HG02588 (cell line): Measurements from ENCODE around the gene TPBGL.

ENCODE experiments used
- ATAC-seq: cut with Tn5 transposase; IDR thresholded peaks from one replicate; pipeline ENCODE4 v1.9.1; 2021; ENCODE audit warnings: mild to moderate bottlenecking, moderate library complexity; ENCODE audit not compliant: unreplicated experiment

The TPBGL gene

DNA sequence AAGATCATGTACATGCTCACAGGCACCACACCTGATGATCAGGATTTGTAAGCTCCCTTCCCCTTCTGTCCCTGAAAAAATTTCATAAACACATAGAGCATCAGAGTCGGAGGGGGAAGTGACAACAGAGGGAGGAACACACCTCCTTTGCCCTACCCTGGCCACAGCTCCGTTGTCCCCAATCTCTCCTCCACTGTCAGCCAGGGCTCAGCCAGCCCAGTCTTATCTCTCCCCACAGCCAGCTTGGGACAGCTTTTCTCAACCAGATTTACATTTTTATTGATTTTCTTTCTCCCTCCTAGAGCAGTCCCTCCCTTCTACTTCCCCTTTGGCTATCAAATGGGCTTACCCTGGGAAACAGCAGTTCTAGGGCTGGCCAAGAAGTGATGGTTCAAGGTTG, 32.1 kb upstream of the TPBGL start:
- no peak for ATAC-seq

DNA sequence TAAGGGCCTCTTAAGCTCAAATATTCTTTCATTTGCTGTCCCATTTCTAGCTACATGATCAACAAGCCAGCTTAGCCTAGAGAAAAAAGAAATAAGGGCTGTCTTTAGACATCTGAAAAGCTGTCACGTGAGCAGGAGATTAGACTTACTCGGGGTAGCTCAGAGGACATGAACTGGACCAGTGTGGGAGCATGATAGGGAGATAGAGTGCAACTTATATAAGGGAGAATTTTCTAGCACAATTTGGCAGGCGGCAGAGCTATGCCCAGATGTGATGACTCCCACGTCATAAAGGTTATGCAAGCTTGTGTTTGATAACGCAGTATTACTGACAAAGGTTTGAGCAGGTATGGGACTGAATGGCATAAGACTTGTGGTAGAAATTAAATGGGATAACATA, 28.2 kb upstream of the TPBGL start:
- no peak for ATAC-seq

DNA sequence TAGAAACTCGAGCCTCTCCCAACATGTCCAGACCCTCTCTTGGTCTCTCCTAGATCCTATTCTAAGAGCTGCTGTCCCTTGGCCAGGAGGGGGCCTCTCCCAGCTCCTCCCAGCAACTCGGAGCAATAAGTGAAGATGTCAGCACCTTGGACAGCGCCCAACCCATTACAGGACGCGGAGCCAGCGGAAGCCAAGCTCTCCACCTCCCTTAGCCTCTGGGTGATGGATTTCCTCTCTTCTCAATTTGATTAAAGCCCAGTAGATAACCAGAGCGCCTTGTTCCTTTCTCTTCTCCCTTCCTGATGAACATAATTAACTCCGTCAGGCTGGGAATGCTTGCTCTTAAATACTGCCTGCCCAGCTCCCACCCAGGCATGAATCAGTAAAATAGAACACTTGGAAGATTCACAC, 26.2 kb upstream of the TPBGL start:
- no peak for ATAC-seq

DNA sequence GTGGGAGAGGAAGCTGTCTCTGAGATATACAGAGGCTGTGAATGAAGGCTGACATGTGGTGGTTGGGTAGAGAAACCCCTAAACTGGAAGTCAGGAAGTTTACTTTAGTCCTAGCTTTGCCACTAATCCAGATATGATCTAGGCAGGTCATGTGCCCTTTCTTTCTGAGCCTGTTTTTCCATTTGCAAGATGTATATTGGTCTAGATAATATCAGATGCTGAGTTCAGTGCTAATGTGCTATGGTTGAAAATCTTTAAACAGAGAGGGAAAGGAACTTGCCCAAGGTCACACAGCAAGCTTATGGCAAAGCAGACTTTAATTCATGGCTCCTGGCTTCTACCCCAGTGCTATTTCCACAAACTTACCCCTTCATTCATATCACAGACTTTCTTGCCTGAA, 25.7 kb upstream of the TPBGL start:
- no peak for ATAC-seq

DNA sequence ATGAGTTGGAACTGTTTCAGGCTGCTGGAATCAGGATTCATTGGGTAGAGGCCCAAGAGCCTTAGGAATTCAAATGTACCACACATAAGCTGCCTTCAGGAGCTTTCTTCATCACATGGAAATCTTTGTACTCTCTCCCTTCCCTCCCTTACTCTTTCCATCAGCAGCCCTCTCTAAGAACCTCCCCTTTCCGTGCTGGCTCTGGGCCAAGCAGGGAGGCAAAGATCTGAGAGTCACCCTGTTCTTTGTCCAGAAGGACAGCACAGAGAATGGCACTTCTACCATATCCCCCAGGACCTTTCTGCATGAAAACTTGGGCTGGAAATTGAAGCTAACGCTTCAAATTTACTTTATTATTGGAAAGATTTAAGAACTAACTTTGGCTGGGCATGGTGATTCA, 20.7 kb upstream of the TPBGL start:
- ATAC-seq, result no peak

DNA sequence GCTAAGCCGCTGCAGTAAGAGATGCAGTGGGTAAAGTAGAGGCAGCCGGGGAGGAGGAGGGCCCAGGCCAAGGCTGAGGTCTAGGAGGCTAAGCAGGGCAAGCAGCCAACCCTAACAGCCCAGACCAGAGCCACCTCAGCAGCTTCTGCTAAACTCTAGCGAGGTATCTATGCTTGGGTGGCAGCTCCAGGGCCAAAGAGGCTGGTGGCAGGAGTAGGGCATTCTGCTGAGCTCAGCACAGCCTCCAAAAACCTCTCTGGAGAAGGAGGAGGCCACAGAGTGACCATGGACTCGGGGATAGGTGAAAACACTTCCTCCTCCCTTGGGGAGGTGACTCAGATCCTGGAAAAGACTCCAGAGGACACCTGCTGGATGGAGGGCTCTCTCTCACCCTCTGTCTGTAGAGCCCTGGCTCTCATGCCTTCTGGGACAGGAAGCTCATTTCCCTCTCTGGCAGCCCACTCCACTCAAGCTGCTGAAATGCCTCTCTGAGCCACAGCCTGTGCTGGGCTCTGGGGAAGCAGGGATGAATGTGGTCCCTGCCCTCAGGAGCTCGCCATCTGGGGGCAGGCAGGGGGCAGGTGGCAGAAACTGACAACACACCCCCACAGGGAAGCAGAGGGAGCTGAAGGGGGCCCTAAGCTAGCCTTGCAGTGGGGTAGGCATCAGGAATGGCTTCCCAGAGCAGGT, 16.5 kb upstream of the TPBGL start:
- no peak for ATAC-seq

DNA sequence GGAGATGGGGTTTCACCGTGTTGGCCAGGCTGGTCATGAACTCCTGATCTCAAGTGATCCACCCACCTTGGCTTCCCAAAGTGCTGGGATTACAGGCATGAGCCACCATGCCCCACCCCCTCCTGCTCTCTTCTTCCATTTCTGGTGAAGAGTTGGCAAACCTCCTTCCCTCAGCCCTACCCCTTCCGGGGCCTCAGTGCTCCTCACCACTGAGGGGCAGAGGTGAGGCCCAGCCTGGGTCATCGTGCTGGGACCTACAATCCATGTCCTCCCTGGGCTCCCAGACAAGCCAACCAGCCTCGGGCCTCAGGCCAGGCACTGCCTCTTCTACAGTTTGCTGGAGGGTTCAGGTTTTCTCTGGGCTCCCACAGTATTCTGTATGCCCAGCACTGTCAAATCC, 14.8 kb upstream of the TPBGL start:
- ATAC-seq, result no peak

DNA sequence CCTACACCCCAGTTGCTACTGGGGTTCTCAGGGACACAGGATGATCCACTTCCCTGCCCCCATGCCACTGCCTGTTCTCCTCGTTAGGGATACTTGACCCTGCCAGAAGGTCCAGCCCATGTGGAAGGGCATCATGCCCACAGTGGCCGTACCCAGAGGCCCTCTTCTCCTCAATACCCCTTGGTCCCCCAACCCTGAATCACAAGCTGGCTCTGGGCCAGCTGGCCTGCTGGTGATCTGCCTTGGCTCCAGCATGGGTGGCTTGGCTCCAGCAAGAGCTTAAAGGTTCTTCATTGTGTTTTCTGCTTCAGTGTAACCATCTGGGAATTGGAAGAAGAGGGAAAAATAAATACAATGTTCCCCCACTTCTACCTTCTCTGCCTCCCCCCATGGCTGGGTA, 11.1 kb upstream of the TPBGL start:
- no peak for ATAC-seq

DNA sequence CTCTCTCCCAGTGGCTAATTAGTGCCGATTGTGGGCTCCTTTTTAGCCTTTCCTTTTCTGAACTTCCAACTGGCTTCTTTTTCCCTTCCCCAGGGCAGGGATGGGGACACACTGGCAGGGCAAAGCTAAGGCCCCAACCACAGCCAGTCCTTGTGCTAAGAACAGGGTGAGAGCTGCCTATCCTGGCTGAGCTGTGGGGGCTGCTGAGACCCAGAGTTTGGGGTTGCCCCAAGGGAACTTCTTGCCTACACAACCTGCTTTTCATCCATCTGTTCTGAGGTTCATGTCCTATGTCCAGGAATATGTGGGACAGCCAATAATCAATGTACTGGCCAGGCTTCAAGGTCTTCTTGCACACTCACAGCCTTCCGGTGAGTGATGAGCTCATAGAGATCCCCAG, 10.0 kb upstream of the TPBGL start:
- no peak for ATAC-seq

DNA sequence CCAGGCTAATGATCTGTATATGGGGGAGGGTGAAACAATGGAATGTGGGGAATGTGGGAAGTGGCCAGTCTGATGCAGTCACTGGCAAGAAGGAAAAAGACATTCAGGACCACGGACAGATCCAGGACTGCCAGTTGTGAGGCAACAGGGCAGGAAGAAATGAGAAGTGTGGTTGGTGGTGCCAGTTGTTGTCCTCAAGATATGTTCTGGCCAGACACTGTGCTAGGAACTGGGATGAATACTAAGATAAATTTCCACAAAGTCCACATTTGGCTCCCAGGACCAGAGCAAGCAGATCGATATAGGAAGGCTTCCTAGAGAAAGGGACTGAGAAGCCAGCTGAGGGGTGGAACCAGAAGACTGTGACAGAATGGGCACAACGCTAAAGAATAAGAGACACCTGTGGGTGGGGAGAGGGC, 6.8 kb upstream of the TPBGL start:
- ATAC-seq, result no peak

DNA sequence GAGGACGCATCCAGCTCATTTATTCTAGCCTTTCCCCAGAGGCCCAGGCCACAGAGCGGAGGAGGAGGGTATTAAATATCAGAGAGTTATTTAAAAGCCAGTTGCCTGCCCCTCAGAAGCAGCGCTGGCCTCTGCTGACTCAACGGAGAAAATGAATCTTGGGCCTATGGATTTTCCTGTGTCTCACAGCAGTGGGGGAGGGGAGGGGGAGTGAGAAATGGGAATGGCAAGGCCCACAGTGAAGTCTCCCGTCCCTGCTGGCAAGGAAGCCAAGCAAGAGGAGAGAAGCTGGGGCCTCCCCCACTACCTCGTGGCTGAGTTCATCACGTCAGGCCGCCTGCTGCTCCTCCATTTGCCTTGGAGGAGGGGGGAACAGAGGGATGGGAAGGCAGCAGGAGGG, 4.5 kb upstream of the TPBGL start:
- ATAC-seq, result no peak

DNA sequence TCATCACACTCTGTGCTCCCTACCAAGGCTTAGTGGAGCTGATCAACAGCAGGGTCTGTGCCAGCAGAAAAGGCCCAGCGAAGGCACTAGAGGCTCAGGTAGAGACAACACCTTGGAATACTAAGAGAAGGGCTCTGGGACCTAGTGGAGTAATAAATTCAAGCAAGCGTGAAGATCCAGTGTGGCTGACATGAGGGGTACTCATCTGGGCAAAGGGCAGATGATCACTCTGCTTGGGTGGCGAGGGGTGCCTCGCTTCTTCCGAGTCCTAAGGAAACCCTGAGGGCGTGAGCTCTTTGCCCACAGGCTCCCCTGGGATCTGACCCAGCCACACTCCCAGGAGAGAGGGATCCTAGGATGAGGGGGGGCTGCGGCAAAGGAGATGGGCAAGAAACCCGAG, 3.5 kb upstream of the TPBGL start:
- ATAC-seq, result no peak

DNA sequence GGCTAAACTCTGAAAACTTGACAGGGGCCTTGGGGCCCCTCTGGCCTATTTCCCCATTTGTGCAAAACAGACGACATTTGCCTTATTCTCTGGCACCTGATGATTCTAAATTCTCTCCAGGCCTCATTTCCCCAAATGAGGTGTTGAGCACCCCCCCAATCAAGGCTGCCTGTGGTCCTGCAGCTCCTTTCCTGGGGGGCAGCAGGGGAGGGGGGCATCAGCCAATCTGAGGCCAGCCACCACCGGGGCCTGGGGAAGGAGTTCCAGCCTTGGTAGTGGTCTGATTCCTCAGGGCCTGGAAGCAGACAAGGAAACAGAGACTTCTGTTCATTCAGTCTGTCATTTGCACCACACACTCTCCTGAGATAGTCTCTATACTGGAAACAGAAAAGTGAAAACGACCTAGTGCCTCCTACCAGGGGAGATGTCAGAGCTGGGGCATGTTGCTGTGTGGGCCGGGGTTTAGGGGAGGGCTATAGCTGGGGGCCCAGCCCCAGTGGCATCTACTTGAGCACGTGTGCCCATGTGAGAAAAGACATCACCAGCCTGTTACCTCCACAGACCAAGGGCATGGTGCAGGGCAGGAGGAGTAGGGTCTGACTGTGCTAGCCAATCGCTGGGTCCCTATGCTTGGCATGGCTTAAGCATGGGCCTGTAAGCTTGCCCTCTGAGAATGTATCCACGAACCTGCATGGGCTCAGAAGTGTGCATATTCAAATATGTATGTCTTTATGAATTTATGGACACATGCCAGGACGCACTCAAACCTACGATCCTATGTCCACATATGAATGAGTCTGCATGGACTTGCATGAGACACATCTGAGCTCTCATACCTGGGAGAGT, 1.8 kb upstream of the TPBGL start:
- ATAC-seq, result no peak

DNA sequence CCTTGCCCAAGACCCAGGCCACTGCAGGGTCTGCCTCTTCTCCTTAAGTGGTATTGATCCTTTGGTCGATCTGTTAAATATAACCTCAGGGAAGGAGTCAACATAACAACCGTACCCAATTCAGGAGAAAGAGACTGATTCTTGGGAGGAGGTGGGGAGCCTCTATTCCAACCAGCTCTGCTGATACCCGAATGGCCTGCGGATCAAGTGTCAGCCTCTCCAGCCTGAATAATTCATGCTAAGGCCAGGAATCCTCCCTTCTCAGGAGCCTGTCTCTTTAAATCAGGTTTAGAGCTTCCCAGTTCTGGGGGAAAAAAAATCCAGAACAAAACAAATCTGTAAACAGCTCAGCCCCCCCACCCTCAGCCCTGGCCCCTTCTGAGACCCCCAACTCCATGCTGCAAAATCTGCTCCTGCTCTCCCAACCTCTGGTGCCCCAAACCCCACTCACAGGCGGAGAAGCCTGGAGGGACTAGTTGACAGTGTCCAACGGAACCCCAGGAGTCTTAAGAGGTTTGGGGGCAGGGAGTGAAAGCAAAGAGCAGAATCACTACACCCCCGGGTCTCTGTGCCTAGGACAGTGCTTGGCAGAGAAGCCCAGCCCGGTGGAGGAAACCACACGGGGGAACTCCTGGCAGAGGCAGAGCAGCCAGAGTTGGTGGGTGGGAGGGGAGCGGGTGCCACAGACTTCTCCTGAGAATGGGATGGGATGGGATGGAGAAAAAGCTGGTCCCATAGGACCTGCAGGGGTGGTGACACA, 863 bp upstream of the TPBGL start:
- no peak for ATAC-seq

DNA sequence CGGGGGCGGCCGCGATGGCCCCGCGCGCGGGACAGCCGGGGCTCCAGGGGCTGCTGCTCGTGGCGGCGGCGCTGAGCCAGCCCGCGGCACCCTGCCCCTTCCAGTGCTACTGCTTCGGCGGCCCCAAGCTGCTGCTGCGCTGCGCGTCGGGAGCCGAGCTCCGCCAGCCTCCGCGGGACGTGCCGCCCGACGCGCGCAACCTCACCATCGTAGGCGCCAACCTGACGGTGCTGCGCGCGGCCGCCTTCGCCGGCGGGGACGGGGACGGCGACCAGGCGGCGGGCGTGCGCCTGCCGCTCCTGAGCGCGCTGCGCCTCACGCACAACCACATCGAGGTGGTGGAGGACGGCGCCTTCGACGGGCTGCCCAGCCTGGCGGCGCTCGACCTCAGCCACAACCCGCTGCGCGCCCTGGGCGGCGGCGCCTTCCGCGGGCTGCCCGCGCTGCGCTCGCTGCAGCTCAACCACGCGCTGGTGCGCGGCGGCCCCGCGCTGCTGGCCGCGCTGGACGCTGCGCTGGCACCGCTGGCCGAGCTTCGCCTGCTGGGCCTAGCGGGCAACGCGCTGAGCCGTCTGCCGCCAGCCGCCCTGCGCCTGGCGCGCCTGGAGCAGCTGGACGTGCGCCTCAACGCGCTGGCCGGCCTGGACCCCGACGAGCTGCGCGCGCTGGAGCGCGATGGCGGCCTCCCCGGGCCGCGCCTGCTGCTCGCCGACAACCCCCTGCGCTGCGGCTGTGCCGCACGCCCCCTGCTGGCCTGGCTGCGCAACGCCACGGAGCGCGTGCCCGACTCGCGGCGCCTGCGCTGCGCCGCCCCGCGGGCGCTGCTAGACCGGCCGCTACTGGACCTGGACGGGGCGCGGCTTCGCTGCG, 697 bp downstream of the TPBGL start:
- ATAC-seq, result peak; percentile 84

DNA sequence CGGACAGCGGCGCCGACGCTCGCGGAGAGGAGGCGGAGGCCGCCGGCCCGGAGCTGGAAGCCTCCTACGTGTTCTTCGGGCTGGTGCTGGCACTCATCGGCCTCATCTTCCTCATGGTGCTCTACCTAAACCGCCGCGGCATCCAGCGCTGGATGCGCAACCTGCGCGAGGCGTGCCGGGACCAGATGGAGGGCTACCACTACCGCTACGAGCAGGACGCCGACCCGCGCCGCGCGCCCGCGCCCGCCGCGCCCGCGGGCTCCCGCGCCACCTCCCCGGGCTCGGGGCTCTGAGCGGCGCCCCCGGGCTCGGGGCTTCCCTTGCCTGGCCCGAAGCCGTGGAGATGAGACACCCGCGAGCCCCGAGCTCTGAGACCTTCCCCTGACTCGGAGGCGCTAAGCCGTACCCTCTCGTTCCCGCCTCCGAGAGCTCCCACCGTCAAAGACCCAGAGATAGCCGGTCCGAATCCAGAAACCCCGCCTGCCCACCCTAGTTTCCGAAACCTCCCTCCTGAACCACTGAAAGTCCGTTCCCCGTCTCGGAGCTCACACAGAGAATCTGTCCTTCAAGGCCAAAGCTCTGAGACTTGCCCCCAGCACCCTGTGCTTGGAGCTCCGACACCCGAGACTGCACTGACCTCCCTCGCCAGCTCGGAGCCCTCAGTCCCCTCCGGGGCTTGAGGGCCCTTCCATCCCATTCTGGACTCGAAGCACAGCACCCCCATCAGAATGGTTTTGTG, 1.5 kb downstream of the TPBGL start:
- ATAC-seq, result no peak

DNA sequence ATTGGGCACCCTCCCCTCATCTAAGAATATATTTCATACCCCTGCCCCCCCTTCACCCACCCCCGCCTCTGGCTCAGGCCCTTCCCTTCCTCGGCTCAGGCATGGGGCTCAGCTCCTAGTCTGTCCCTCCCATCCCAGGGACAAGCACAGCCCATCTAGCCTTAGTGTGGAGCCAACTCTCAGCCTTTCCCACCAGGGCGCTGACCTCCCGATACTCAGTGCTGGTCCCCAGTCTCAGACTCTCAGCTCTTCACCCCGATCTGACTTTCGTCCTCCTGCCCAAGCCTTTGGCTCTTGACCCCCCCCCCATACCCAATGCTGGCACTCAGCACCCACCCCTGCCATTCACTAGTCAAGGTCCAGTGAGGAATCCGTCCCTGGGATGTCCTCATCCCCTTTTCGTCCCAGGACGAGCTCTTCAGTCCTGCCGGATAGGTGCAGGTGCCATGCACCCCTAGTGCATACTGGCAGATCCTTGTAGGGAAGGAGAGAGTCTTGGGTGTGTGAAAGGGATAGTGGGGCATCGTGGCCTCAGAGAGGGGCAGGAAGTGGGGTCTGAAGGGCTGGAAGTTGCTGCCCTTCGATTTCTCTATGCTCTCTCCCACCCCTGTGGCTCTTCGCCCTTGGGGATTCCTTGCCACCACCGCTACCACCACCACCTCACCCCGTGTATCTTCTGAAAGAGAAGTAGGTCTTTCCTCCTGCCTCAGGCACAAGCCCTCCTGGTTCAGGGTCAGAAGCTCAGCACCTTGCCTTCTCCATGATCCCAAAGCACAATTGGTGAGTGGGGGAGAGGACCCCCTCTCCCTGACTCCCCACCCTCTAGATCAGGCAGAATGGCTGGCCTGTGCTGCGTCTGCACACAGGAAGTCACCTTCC, 2.4 kb downstream of the TPBGL start:
- no peak for ATAC-seq

DNA sequence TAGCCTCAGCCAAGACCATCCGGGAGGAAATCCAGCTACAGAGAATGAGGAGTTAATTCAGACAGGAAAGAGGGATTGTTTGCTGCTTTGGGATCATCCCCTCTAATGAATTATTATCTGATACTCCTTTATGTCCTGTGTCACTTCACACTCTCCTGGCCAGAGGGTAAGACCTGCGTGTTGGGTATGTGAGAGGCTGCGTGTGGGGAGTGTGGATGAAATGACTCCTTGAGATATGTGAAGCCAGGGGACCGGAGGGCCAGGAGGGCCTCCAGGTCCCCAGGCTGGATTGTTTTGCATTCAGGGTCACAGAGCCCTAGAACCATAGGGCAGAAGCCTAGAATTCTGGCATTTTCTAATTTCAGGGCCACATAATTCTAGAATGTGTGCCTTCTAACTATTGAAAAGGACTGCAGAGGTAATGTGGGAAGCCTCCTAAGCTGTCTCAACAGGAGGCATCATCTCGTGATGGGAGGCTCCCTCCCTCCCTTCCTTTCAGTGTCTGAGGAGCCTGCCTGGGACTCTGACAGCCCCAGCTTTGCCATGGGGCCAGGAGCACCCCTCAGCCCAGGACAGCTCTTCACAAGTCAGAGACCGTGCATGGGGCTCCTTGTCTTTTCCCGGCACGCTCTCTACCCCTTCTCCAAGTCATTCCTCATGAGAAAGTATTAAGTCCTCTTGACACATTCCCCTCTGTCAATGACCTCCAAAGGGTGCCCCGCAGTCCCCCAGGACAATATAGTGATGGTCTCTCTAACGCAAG, 3.7 kb downstream of the TPBGL start:
- ATAC-seq, result no peak
